Renal pelvis (tissue), 4 donors: ENCODE data around the gene GIT1. TPM values are rescaled to one million over a fixed set of nuclear protein-coding genes. Genes with fewer than 3 reads are reported as not detected.

Source experiments
- DNase-seq: peaks from one replicate; pipeline ENCODE4 v3.0.0-alpha.2; 2013
- polyA plus RNA-seq, 3 donors: library from polyadenylated mRNA; unstranded; fragments of 120-200 nt; gene quantifications; one replicate each; pipeline ENCODE4 v1.2.1, GENCODE V29; 2013; ENCODE audit not compliant: insufficient read length in 3 of 3

Gene GIT1
- polyA plus RNA-seq, 3 donors, result 45.6 to 56.0 (median 52.5) TPM

- no peak for DNase-seq
Observed at GRCh38 chr17:29582254-29582765, 7.1 kb downstream of the GIT1 start.

GRCh38 chr17:29581583-29582253 is 7.7 kb downstream of the GIT1 start:
- no peak for DNase-seq

- DNase-seq, result no peak
Observed at GRCh38 chr17:29579866-29580771, 9.3 kb downstream of the GIT1 start.

GRCh38 chr17:29578626-29579485 is 10.6 kb downstream of the GIT1 start:
- no peak for DNase-seq

GRCh38 chr17:29577385-29578211 is 11.8 kb downstream of the GIT1 start:
- no peak for DNase-seq

- DNase-seq, result no peak
Observed at GRCh38 chr17:29577001-29577370, 12.5 kb downstream of the GIT1 start.

- no peak for DNase-seq
Observed at GRCh38 chr17:29576214-29577000, 13.0 kb downstream of the GIT1 start.

- no peak for DNase-seq
Observed at GRCh38 chr17:29575511-29576213, 13.8 kb downstream of the GIT1 start.

- no peak for DNase-seq
Observed at GRCh38 chr17:29574732-29575510, 14.5 kb downstream of the GIT1 start.

- no peak for DNase-seq
Observed at GRCh38 chr17:29573871-29574731, 15.3 kb downstream of the GIT1 start.

GRCh38 chr17:29573558-29573869 is 15.9 kb downstream of the GIT1 start:
- DNase-seq, result no peak

GRCh38 chr17:29572691-29573557 is 16.5 kb downstream of the GIT1 start:
- peak; percentile 60 for DNase-seq

GRCh38 chr17:29571883-29572681 is 17.4 kb downstream of the GIT1 start:
- no peak for DNase-seq

- DNase-seq, result no peak
Observed at GRCh38 chr17:29571486-29571882, 18.0 kb downstream of the GIT1 start.

- DNase-seq, result no peak
Observed at GRCh38 chr17:29570521-29570920, 18.9 kb downstream of the GIT1 start.
